Midbrain (tissue), 1 donor: ENCODE data around the gene LGALSL.

Experiments
- DNase-seq: peaks from one replicate; lab custom pipeline; 2025; lab: John Stamatoyannopoulos, UW

LGALSL gene

DNA sequence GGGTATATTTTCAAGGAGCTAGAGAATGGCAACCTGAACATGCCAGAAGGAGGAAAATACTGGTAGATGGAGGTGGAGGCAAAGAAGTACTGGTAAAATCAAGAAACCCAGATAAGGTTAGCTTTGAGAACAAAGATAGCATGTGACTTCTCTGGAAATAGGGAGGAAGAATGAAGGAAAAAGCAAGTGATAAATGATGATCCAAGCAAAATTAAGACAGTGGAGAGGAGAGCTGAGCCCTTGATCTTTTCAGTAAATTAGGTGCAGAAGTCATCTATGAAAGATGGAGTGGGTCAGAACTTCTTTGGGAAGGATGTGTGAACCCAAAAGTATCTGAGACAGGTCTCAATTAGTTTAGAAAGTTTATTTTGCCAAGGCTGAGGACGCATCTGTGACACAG, 44.5 kb downstream of the LGALSL start:
- no peak for DNase-seq

- no peak for DNase-seq
These were observed 46.6 kb downstream of the LGALSL start for GRCh38 chr2:64500549-64500948.

DNA sequence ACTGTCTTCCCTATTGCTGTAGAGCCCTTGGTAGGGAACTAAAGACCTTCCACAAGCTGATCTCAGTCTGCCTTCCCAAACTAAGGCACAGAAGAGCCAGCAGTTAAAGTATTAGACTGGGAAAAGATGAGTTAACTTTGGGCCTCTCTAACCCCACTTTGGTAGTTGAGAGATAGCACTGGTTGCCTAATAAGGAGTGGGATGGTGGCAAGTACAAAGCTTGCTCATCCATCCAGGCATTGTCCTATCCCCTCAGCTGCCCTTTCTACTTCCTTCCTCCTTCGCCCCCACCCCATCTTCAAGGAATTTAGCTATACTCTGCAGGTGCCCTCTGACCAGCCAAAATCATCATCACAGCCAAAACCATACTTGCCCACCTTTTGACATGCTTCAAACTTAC, 48.0 kb downstream of the LGALSL start:
- no peak for DNase-seq

GRCh38 chr2:64502860-64503259, 48.9 kb downstream of the LGALSL start:
- DNase-seq = no peak

DNA sequence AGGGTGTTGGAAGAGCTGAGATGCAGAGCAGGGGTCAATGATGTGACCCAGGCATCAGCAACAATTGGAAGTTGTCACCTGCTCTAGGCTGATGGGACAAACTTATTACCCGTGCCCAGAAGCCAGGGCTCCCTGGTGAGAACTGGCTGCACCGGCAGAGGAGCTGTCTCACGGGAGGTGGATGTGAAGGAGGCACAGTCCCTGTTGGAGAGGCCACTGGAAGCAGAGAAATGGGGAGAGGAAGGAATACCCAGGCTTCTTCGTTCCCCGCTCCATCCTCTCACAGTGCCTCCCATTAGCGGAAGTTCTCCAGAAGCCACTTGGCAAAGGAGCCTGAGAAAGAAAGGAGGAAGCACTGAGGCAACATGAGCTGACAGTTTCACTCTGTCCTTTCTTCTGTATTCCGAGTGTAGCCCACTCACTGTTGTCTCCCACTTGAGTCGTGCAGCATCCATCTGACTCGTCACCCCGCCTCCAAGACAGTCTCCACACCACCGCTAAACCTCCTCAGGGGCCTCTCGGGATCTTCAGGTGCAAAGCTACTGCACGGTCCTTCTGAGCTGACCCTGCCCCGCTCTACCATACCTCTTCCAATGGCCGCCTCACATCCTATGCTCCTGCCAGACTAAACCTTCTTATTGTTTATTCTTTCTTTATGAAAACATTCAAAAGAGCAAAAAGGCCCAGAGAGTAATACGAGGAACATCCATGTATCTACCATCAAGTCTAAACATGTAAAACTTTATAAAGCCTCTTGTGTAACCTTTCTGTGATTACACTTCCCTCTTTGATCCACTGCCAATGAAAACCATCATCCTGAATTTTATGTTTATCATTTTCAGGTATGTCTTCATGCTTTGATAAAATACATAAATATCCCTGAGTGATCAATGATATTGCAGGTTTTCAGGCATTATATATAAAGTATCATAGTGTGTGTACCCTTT, 51.1 kb downstream of the LGALSL start:
- no peak for DNase-seq

GRCh38 chr2:64506686-64507085, 52.7 kb downstream of the LGALSL start:
- DNase-seq = no peak
